ENCODE data around the gene THPO.
"Not testable (repeated sequence)": the region's sequence is repeated elsewhere in the genome, so short reads cannot be mapped to it uniquely, and the experiment has no call there.

THPO gene

DNA sequence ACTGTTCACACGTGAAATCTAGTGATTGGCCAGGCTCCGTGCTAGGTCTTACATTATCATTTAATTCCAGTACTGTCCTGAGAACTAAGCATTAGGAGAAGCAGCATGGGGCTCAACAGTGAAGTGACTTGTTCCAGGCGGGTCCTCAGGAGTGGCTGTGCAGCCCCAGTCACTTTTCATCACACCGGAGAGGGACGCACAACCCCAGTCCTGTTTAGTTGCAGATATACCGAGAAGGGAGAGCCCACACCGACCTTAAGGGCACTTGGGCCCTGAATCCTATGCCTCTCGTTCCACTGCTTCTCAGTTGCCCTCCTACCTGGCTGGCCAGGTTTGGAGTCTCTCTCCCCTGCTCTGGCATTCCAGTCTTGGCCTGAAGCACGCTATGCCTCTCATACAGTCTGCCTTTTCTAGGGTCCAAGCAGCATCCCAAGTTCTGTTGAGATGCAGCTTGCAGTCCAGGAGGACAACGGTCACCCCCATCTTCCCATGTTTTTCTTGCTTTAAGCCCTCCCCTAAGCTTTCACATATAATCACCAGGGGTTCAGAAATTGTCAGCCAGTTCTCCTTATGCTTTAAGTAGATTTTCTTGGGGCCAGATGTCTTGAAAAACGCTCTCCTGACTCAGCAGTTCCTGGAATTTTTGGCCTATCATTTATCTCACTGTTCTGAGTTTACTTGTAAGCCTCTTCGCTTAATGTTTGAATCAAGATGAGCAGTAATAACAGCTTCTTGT, 30.5 kb downstream of the THPO start:
- no peak for DNase-seq

DNA sequence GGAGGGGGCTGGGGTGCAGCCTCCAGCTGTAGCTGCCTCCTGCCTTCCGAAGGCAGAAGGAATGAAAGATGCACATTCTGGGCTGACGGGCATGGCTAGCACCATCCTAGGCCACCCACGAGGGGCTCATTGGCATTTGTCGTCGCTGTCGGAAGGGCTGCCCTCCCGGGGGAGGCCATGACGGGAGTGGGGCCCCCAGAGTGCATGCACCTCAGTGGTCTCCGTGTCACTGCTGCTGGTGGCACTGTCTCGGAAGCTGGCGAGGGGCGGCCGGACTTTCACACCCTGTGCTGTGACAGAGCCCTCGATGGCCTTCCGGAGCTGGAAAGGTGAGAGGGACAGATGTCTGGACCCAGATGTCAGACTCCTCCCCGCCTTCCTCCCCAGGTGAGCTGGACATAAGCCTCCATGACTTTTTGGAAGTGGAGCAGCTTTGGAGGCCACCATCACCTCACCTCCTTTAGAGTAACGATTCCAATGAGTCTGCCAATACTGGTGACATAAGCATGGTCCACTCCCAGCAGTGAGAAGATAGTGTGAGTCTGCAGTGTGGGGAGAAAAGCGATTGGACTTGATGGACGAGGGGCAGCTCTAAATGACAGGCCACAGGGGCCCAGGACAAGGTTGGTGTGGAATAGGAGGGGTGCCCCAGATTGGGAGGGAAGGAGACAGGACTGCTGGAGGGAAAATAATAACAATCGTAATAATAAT, 31.4 kb downstream of the THPO start:
- no peak for DNase-seq

DNA sequence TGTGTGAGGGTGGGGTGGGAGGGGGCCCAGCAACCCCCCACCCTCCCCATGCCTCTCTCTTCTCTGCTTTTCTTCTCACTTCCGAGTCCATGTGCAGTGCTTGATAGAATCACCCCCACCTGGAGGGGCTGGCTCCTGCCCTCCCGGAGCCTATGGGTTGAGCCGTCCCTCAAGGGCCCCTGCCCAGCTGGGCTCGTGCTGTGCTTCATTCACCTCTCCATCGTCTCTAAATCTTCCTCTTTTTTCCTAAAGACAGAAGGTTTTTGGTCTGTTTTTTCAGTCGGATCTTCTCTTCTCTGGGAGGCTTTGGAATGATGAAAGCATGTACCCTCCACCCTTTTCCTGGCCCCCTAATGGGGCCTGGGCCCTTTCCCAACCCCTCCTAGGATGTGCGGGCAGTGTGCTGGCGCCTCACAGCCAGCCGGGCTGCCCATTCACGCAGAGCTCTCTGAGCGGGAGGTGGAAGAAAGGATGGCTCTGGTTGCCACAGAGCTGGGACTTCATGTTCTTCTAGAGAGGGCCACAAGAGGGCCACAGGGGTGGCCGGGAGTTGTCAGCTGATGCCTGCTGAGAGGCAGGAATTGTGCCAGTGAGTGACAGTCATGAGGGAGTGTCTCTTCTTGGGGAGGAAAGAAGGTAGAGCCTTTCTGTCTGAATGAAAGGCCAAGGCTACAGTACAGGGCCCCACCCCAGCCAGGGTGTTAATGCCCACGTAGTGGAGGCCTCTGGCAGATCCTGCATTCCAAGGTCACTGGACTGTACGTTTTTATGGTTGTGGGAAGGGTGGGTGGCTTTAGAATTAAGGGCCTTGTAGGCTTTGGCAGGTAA, 32.5 kb downstream of the THPO start:
- DNase-seq, result no peak

DNA sequence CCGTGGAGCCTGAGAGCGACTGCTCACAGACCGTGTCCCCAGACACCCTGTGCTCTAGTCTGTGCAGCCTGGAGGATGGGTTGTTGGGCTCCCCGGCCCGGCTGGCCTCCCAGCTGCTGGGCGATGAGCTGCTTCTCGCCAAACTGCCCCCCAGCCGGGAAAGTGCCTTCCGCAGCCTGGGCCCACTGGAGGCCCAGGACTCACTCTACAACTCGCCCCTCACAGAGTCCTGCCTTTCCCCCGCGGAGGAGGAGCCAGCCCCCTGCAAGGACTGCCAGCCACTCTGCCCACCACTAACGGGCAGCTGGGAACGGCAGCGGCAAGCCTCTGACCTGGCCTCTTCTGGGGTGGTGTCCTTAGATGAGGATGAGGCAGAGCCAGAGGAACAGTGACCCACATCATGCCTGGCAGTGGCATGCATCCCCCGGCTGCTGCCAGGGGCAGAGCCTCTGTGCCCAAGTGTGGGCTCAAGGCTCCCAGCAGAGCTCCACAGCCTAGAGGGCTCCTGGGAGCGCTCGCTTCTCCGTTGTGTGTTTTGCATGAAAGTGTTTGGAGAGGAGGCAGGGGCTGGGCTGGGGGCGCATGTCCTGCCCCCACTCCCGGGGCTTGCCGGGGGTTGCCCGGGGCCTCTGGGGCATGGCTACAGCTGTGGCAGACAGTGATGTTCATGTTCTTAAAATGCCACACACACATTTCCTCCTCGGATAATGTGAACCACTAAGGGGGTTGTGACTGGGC, 33.3 kb downstream of the THPO start:
- no peak for DNase-seq

DNA sequence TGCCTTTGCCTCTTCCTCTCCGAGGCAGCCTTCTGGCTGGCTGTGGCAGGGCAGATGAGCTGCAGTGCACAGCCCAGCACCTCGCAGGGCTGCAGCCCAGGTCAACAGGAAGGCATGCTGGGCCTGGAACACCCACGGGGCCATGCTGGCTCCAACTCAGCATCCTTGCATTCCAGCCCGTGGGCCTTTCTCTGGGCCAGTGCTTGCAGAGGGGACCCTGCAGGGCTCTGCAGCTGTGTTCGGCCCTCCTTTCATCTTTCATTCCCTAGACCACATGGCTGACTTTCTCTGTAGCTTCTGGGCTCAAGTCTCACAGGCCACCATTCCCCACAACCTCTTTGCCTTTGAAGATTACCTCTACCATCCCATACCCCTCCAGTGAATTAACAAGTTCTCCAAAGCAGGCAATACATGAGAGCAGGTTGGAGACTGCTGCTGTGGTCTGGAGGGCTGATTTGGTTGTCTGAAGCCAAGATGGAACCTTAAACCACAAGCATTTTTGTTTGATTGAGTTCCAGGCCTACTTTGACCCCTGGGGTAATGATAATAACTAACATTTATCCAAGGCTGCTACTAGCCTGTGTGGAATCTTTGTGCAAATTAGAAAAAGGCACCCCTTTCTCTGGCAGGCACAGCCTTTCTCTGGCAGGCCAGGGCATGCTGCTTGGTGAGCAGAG, 34.7 kb downstream of the THPO start:
- no peak for DNase-seq

DNA sequence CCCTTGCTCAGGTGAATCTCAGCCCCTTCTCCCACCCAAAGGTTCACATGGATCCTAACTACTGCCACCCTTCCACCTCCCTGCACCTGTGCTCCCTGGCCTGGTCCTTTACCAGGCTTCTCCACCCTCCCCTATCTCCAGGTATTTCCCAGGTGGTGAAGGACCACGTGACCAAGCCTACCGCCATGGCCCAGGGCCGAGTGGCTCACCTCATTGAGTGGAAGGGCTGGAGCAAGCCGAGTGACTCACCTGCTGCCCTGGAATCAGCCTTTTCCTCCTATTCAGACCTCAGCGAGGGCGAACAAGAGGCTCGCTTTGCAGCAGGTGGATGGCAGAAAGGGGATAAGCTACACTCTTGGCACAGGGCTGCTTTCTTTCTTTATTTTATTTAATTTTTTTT, 36.1 kb downstream of the THPO start:
- no peak for DNase-seq

DNA sequence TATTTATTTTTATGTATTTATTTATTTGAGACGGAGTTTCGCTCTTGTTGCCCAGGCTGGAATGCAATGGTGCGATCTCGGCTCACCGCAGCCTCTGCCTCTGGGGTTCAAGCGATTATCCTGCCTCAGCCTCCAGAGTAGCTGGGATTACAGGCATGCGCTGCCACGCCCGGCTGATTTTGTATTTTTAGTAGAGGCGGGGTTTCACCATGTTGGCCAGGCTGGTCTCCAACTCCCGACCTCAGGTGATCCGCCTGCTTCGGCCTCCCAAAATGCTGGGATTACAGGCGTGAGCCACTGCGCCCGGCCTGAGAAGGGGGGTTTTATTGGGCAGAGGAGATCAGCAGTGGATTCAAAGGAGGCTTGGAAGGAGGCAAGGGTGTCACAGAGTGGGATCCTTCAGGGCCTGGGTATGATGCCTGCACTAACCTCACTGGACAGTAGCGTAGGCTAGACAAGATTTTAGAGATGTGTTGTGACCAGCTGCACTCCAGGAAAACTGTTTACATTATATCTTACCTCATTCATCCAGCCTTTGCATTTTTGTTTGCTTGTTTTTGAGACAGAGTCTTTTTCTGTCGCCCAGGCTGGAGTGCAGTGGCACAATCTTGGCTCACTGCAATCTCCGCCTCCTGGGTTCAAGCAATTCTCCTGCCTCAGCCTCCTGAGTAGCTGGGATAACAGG, 38.4 kb downstream of the THPO start:
- not testable (repeated sequence) for DNase-seq

DNA sequence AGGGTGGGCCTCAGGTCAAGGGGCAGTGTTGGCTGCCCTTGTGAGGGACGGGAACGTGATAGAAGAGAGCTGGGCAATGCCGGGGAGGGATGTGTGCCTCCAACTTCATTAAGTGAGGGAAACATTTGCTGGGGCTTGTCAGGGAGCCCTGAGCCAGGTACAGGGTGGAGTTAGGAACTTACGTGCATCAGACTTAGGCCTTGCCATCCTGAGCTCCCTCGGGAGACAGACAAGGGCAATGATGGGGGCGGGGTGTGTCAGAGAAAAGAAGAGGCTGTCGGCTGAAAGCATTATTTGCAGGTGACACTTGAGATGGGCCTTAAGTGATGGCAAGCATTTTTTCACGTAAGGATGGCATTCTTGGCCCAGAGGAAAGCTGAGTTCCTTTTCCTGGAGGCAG, 39.0 kb downstream of the THPO start:
- DNase-seq, result no peak

DNA sequence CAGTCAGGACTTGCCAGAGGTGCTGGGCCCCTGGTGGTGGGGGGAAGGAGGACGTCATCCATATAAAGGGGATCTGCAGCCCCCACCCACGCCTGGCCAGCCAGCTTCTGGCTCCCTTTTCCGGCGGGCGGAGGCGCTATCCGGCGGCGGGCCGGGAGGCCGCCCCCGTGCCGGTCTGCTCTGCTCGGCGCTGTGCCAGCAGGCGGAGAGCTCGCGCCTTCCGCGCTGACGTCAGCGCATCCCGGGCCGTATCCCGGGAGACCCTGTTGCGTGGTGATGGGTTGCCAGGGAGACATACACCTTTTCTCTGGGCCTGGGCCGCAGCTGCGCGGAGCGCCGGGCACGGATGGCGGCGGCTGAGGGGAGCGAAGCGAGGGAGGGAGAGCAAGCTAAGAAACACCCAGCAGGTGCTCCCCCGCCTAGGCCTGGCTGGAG, 39.5 kb downstream of the THPO start:
- peak in 1 of 2 donors; percentile 35 for DNase-seq

DNA sequence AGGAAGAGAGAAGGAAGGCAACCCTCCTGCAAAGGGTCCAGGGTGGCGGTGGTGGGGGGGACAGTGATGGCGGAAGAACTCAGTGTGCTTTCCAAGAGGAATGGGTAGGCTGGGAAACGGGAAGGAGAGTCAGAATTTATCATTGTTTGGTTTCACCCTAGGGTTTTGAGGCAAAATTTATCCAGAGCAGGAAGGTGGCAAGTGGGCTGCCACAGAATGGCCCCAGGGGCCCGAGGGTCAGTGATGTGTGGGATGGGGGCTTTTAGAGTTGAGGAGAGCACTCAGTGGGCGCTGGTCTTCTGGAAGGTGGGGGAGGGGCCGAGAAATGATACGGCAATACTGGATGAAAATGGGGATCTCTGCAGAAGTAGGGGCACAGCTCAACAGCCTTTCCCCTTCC, 40.0 kb downstream of the THPO start:
- no peak for DNase-seq

DNA sequence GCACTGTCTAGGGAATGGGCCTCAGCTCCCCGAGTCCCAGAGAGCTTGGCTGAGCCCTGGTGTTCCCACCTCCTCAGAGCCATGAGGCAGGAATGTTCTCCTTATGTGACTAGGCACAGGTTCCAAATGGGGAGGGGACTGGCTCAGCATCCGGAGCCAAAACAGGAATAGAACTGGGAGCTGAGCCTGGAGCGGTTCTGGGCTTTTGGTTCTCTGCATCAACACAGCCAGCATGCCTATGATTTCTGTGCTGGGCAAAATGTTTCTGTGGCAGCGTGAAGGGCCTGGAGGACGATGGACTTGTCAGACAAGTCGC, 40.6 kb downstream of the THPO start, which contains the start of gene FAM131A:
Gene FAM131A, plus strand, starts transcription at position 202 of the 316 bp plus-strand sequence. Its CDS starts 31 bp downstream, at position 233.
- no peak for DNase-seq

DNA sequence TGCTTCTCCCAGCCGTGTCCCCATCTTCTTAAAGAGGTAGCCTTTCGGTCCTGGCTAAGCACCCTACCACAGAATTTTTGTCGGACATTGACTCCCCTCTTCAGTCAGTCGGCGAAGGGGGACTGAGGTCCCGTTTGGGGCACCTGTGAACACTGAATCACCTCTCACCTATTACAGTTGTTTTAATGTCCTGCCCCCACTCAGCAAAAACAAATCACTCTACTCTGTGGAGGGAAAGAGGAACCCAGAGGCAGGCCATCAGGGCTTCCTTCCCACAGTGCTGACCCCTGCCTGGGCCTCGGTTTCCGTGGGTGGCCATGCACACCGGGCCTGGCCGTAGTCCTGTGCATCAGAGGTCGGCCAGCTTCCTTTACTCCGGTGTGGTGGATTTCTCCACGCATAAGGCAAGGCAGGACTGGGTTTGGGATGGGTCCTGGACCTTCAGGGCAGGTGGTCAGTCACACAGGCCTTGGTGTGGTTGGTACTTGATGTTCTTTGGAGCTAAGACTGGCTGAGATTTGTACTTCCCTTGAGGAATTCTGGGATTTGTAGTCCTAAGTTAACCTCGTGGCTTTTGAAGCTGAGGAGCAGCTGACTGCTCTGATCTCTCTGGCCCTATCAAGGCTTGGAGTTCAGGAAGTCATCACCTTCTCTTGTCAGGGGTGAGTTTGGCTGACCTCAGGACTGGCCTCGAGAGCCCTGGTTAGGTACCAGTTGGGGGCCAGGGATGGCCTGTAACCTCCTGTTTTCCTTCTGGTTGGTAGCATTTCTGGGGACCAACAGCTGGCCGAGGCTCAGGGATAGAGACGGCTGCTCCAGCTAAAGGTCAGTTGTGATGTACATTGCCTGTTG, 41.2 kb downstream of the THPO start:
- DNase-seq, result no peak

DNA sequence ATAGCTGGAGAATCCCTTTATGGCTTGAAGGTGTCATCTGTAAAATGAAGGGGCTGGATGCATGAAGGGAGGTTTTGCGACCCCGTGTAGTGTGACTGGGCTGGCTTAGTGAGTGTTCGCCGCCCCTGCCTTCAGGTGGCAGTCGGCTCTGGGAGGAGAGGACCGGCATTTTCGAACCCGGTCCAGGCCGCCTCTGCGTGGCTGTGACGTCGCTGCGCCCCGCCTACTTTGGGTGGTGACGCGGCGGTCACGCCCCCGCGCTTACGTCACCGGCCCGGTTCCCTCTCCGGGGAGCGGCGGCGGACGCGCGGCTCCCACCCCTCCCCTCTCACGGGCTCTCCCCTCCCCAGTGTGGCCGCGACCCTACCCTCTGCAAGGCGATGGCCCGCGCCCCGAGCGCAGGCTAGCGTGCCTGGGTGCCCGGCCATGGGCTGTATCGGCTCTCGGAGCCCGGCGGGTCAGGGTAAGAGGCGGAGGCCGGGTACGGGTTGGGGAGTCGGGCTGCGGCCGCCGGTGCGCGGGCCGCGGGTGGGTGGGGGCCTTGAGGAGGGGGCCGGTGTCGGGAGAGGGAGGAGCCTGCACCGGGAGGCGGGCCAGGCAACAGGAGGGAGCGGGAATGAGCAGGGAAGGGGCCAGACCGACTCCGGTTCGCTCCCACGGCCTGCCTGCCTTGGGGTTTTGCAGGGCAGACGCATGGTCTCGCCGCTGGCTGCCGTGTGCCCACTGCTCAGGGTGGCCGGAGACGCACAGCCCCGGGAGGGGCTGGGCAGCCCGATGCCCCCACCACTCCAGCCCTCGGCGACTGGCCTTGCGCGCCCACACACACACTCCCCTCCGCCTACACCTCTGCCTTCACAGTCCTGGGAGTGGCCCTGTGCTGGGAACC, 42.1 kb downstream of the THPO start:
- peak; percentile 86 to 92 for DNase-seq

DNA sequence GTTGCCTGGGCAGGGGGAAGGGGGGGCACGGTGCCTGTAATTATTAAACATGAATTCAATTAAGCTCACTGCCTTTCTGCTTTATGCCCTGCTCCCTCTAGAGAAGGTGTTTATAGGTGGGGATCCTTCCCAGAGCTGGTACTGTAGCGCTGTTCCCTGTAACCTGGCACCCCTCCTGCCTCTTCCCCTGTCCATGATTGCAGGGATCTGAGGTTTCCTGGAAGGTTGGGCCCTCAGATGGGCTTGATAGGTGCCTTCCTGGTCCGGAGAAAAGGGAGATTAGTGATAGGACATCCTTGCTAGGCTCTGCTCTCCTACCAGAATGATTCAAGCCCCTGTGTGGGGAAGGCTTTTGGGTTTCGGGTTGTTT, 42.7 kb downstream of the THPO start:
- no peak for DNase-seq

DNA sequence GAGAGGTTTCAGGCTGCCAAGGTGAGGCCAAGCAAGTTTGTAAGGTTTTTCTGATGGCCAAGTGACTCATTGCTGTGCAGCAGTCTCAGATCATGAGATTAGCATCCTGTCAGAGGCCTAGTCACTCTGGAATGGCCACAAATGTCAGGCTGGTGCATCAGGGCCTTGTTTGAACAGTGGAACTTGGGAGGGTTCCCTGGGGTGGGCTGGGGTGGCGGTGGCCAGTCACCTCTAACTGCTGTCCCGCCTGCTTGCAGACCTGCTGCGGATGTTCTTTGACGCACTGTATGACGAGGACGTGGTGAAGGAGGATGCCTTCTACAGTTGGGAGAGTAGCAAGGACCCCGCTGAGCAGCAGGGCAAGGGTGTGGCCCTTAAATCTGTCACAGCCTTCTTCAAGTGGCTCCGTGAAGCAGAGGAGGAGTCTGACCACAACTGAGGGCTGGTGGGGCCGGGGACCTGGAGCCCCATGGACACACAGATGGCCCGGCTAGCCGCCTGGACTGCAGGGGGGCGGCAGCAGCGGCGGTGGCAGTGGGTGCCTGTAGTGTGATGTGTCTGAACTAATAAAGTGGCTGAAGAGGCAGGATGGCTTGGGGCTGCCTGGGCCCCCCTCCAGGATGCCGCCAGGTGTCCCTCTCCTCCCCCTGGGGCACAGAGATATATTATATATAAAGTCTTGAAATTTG, 43.4 kb downstream of the THPO start:
- peak in 1 of 2 donors; percentile 44 for DNase-seq

DNA sequence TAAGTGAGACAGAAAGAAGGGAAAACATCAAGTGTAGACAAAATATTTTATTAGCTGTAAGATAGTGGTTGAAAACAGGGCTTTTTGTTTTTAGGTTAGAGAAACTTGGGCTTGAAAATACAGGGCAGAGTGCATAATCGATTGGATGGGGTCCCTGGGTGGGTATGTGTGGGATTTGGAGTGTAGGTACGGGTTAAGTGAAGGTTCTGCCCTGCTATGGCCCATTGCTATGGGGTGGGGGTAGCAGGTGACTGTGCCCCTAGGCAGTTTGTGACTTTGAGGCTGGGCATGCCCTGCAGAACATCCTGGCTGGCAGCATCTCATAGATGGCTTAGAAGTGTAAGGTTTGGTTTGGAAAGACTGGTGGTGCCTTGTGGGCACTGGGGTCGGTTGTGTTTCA, 44.3 kb downstream of the THPO start:
- DNase-seq, result no peak

DNA sequence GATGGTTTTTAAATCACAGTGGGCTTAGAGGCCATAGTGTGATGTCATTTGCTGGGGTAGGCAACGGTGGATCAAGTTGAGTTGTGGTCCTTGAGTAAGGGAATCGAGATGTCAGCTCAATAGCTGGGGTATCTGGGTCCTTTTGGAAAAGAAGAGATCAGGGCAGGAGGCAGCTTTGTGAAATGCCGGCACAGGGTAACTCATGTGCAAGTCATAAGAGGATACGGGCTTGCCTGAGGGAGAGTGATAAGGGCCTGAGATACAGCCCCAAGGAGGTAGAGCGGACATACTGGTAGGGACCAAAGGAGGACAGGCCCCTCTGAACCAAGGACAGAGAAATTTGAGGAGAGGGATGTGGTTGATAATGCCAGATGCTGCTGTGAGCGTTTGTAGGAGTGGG, 44.8 kb downstream of the THPO start:
- no peak for DNase-seq

DNA sequence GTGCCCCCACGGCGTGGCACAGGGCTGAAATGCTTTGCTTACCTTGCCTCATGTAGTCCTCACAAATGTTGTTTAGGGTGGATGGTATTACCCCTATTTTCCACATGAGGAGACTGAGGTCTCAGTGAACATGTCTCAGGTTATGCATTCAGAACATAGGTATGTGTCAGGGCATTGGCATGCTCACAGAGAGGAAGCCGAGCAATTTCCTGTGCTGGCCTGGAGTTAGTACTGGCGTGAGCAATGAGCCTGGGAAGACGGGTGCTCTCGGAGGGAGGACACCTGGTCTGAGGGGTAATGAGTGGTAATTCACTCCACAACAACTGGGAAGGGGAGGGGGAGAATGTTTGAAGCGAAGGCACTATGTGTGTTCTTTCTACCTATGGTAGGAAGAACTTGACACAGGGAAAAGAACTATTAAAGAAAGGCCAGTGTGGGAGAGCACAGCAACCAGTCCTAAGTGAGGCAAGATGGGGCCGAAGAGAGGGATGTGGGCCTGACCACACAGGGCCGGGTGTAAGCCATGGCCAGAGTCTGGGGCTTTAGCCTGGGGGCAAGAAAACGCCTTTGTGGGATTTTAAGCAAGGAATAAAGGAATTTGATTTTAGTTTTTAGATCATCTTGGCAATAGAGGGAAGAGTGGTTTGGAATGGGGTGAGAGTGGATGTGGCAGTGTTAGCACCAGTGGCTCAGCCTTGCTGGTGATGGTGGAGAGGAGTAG, 45.5 kb downstream of the THPO start:
- DNase-seq, result no peak

All from CD4-positive, alpha-beta T cell treated with Interferon alpha-2 for 1 hour (primary cell).